ENCODE measurements around the gene SHC3. TPM values are rescaled to one million over a fixed set of nuclear protein-coding genes. Genes with fewer than 3 reads are reported as not detected.

Gene SHC3
- total RNA-seq, 2 donors from 2014 or later, result 5.7 to 6.9 TPM

DNA sequence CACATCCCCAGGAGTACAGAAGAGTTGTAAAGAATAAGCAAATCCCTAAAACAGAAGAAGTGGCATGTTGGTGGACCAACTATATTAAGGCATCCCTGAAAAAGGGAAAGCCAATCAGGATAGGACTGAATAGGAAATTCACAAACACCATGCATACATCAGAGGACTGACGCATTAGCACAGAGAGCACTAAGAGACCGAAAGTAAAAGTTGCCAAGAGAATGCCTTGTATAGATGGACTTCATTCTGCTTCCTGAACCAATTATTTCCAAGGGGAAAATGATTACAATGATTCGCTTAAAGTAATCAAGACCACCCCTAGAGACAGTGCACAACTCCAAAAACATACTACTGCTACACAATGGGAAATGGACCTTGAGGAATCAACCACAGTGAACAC lies 33.5 kb downstream of the SHC3 start:
- TF ChIP-seq, protein P1, sequence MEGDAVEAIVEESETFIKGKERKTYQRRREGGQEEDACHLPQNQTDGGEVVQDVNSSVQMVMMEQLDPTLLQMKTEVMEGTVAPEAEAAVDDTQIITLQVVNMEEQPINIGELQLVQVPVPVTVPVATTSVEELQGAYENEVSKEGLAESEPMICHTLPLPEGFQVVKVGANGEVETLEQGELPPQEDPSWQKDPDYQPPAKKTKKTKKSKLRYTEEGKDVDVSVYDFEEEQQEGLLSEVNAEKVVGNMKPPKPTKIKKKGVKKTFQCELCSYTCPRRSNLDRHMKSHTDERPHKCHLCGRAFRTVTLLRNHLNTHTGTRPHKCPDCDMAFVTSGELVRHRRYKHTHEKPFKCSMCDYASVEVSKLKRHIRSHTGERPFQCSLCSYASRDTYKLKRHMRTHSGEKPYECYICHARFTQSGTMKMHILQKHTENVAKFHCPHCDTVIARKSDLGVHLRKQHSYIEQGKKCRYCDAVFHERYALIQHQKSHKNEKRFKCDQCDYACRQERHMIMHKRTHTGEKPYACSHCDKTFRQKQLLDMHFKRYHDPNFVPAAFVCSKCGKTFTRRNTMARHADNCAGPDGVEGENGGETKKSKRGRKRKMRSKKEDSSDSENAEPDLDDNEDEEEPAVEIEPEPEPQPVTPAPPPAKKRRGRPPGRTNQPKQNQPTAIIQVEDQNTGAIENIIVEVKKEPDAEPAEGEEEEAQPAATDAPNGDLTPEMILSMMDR (IDR thresholded peaks at IDR 0.05), result no peak
- TF ChIP-seq POLR2A (IDR thresholded peaks at IDR 0.05), result no peak
- Histone ChIP-seq H3K27ac (no peak overlapping the region), H3K4me1 (no peaks in the 10 kb centered on the region), H3K9me3 (no peaks in the 10 kb centered on the region), H3K4me3 (no peak overlapping the region), H3K36me3 (replicated peaks in 1 of 2; ENCODE audit: insufficient read depth in 1 of 2, low read depth in 2 of 2) (no peaks in the 10 kb centered on the region), H3K27me3 (no peaks in the 10 kb centered on the region)
- ATAC-seq (no peak), DNase-seq (no peak)
- intact Hi-C loops (cut with DNase I), result no loop called here
- WGBS, 2 donors, result 80 to 94% methylated on average over 3 of the region's 3 CpGs

GRCh38 chr9:89144238-89144637 lies 34.4 kb downstream of the SHC3 start:
- Histone ChIP-seq H3K4me1 (no peaks in the 10 kb centered on the region), H3K27ac (no peak overlapping the region), H3K9me3 (no peaks in the 10 kb centered on the region), H3K27me3 (no peaks in the 10 kb centered on the region), H3K36me3 (replicated peaks in 1 of 2; ENCODE audit: insufficient read depth in 1 of 2, low read depth in 2 of 2) (no peaks in the 10 kb centered on the region), H3K4me3 (no peak overlapping the region)
- no peak for ATAC-seq
- DNase-seq, result no peak
- intact Hi-C loops (cut with DNase I), result no loop called here
- WGBS, 2 donors, result 67 to 82% methylated on average over 2 of the region's 2 CpGs
- TF ChIP-seq, protein P1 (IDR thresholded peaks at IDR 0.05), result no peak
- TF ChIP-seq POLR2A (IDR thresholded peaks at IDR 0.05), result no peak

GRCh38 chr9:89143266-89143665 lies 35.4 kb downstream of the SHC3 start:
- intact Hi-C loops (cut with DNase I), result no loop called here
- Histone ChIP-seq H3K27ac (no peak overlapping the region), H3K4me3 (no peak overlapping the region), H3K27me3 (no peaks in the 10 kb centered on the region), H3K36me3 (replicated peaks in 1 of 2; ENCODE audit: insufficient read depth in 1 of 2, low read depth in 2 of 2) (no peaks in the 10 kb centered on the region), H3K9me3 (no peaks in the 10 kb centered on the region), H3K4me1 (no peaks in the 10 kb centered on the region)
- no peak for DNase-seq
- 68 to 78% methylated on average over 5 of the region's 5 CpGs for WGBS, 2 donors
- no peak for ATAC-seq
- TF ChIP-seq POLR2A (IDR thresholded peaks at IDR 0.05), result no peak
- TF ChIP-seq, protein P1 (IDR thresholded peaks at IDR 0.05), result no peak

DNA sequence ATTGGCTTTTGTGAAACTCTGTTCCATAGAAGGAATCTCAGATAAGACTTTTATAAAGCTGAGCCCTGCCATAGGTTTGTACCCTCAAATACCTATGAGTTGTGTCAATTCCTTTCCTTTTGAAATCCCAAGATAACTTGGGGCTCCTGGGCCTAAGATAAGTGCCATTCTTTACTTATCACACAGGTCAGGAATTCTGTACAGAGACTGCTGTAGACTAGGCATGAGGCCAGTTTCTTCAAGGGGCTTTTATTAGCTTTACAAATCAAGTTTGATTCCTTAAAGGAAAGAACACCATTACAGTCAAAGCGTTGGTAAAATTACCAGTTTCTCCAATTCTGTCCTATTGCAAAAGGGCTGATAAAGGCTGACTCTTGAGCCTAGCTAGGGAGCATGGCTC lies 39.2 kb downstream of the SHC3 start:
- H3K9me3 ChIP-seq, result no peaks in the 10 kb centered on the region
- DNase-seq (no peak), ATAC-seq (no peak)
- 91 to 100% methylated on average over 1 of the region's 1 CpG for WGBS, 2 donors
- H3K4me1 ChIP-seq, result no peaks in the 10 kb centered on the region
- TF ChIP-seq POLR2A (IDR thresholded peaks at IDR 0.05), result no peak
- TF ChIP-seq, protein P1 (IDR thresholded peaks at IDR 0.05), result no peak
- intact Hi-C loops (cut with DNase I), result no loop called here
- H3K36me3 ChIP-seq (replicated peaks in 1 of 2; ENCODE audit: insufficient read depth in 1 of 2, low read depth in 2 of 2), result no peaks in the 10 kb centered on the region
- H3K4me3 ChIP-seq, result no peak overlapping the region
- H3K27ac ChIP-seq, result no peak overlapping the region
- no peaks in the 10 kb centered on the region for H3K27me3 ChIP-seq

Data from body of pancreas (tissue), 4 donors.